Measurements from ENCODE around the gene PLA2G3.

PLA2G3 gene

GRCh38 chr22:31088233-31088986 is 51.9 kb downstream of the PLA2G3 start:
- no peak for DNase-seq (ENCODE audit: low read depth)
- H3K4me3 ChIP-seq (ENCODE audit: low read depth, low read length) = no peak overlapping the region
- no peak for TF ChIP-seq CTCF (IDR thresholded peaks at IDR 0.05; ENCODE audit: insufficient read depth, low read depth, low read length, missing control alignments)

- no peak for TF ChIP-seq CTCF (IDR thresholded peaks at IDR 0.05; ENCODE audit: insufficient read depth, low read depth, low read length, missing control alignments)
- H3K4me3 ChIP-seq (ENCODE audit: low read depth, low read length) = no peak overlapping the region
- no peak for DNase-seq (ENCODE audit: low read depth)
Measured at GRCh38 chr22:31087744-31088215, 52.5 kb downstream of the PLA2G3 start.

GRCh38 chr22:31086703-31087330 is 53.5 kb downstream of the PLA2G3 start:
- no peak for DNase-seq (ENCODE audit: low read depth)
- no peak for TF ChIP-seq CTCF (IDR thresholded peaks at IDR 0.05; ENCODE audit: insufficient read depth, low read depth, low read length, missing control alignments)
- no peak overlapping the region for H3K4me3 ChIP-seq (ENCODE audit: low read depth, low read length)

- no peak for TF ChIP-seq CTCF (IDR thresholded peaks at IDR 0.05; ENCODE audit: insufficient read depth, low read depth, low read length, missing control alignments)
- H3K4me3 ChIP-seq (ENCODE audit: low read depth, low read length) = no peak overlapping the region
- no peak for DNase-seq (ENCODE audit: low read depth)
Measured at GRCh38 chr22:31085928-31086327, 54.4 kb downstream of the PLA2G3 start.

- peak overlapping the region; percentile 91 for H3K4me3 ChIP-seq (ENCODE audit: low read depth, low read length)
- DNase-seq (ENCODE audit: low read depth) = no peak
- TF ChIP-seq CTCF (IDR thresholded peaks at IDR 0.05; ENCODE audit: insufficient read depth, low read depth, low read length, missing control alignments) = no peak
Measured at GRCh38 chr22:31085493-31085824, 54.8 kb downstream of the PLA2G3 start.

GRCh38 chr22:31084811-31085492 is 55.4 kb downstream of the PLA2G3 start:
- TF ChIP-seq CTCF (IDR thresholded peaks at IDR 0.05; ENCODE audit: insufficient read depth, low read depth, low read length, missing control alignments) = peak; percentile 89
- peak; percentile 95 for DNase-seq (ENCODE audit: low read depth)

More at GRCh38 chr22:31084811-31085492, 55.4 kb downstream of the PLA2G3 start:
- H3K4me3 ChIP-seq (ENCODE audit: low read depth, low read length) = peak overlapping the region; percentile 91
